ENCODE results near the gene UGGT2.

- TF ChIP-seq EZH2 (IDR thresholded peaks at IDR 0.05; ENCODE audit: borderline replicate concordance, low read depth, low read length) (no peak), ZNF57 (CRISPR knock-in tag; IDR thresholded peaks at IDR 0.05) (no peak), DPF2 (IDR thresholded peaks at IDR 0.05) (no peak)
Observed at GRCh38 chr13:95987841-95988240, 65.4 kb downstream of the UGGT2 start.
